ENCODE results near the gene CDAN1. TPM values are rescaled to one million over a fixed set of nuclear protein-coding genes. Genes with fewer than 3 reads are reported as not detected.

Gene CDAN1
- total RNA-seq, 1 donor from 2014 or later, result 15.6 TPM

GRCh38 chr15:42720071-42720470, 16.9 kb downstream of the CDAN1 start:
- intact Hi-C loops (cut with micrococcal nuclease), result no loop called here
- DNase-seq (no peak), ATAC-seq (ENCODE audit: low read depth) (no peak)
- H3K27ac Mint-ChIP-seq, result peak overlapping the region; percentile 21
- TF ChIP-seq CTCF (IDR thresholded peaks at IDR 0.05), result no peak
- H3K9me3 Mint-ChIP-seq, result no peaks in the 10 kb centered on the region
- H3K27me3 Mint-ChIP-seq, result no peaks in the 10 kb centered on the region
- H3K4me3 Mint-ChIP-seq, result no peak overlapping the region
- POLR2A ChIA-PET, result no interaction called here
- H3K4me1 Mint-ChIP-seq, result no peaks in the 10 kb centered on the region
- H3K36me3 Mint-ChIP-seq (ENCODE audit: low read depth), result peaks cover 46% of the 10 kb centered on the region
- CTCF ChIA-PET, result interaction anchor here (1.7 kb wide), 1 partner anchor 9 kb away, joined by 3 read pairs; no protein-coding TSS in a partner anchor

- ChIA-PET CTCF (no interaction called here), POLR2A (interaction anchor here (0.6 kb wide), 1 partner anchor 129 kb away, joined by 3 read pairs; no protein-coding TSS in a partner anchor)
- TF ChIP-seq CTCF (IDR thresholded peaks at IDR 0.05), result no peak
- ATAC-seq (ENCODE audit: low read depth), result no peak
- intact Hi-C loops (cut with micrococcal nuclease), result no loop called here
- DNase-seq, result no peak
- H3K4me3 Mint-ChIP-seq, result no peak overlapping the region
- no peaks in the 10 kb centered on the region for H3K9me3 Mint-ChIP-seq
- no peaks in the 10 kb centered on the region for H3K27me3 Mint-ChIP-seq
- no peak overlapping the region for H3K27ac Mint-ChIP-seq
- peaks cover 36% of the 10 kb centered on the region for H3K36me3 Mint-ChIP-seq (ENCODE audit: low read depth)
- no peaks in the 10 kb centered on the region for H3K4me1 Mint-ChIP-seq
These were observed 17.9 kb downstream of the CDAN1 start for GRCh38 chr15:42719043-42719442.

GRCh38 chr15:42716626-42717025, 20.3 kb downstream of the CDAN1 start:
- ChIA-PET POLR2A (no interaction called here), CTCF (interaction anchor here (1.1 to 1.9 kb wide), 2 partner anchors 12 to 210 kb away, joined by 3 to 6 read pairs; no protein-coding TSS in a partner anchor)
- ATAC-seq (ENCODE audit: low read depth) (no peak), DNase-seq (no peak)
- Mint-ChIP-seq H3K27me3 (no peaks in the 10 kb centered on the region), H3K9me3 (no peaks in the 10 kb centered on the region), H3K27ac (no peak overlapping the region), H3K36me3 (ENCODE audit: low read depth) (peaks cover 19% of the 10 kb centered on the region), H3K4me3 (no peak overlapping the region), H3K4me1 (no peaks in the 10 kb centered on the region)
- intact Hi-C loops (cut with micrococcal nuclease), result no loop called here
- TF ChIP-seq CTCF (IDR thresholded peaks at IDR 0.05), result no peak

- H3K9me3 Mint-ChIP-seq, result no peaks in the 10 kb centered on the region
- H3K27me3 Mint-ChIP-seq, result no peaks in the 10 kb centered on the region
- ChIA-PET CTCF (interaction anchor here (1.9 kb wide), 1 partner anchor 210 kb away, joined by 6 read pairs; no protein-coding TSS in a partner anchor), POLR2A (no interaction called here)
- no peak overlapping the region for H3K4me3 Mint-ChIP-seq
- H3K36me3 Mint-ChIP-seq (ENCODE audit: low read depth), result peaks cover 17% of the 10 kb centered on the region
- TF ChIP-seq CTCF (IDR thresholded peaks at IDR 0.05), result no peak
- intact Hi-C loops (cut with micrococcal nuclease), result no loop called here
- DNase-seq (no peak), ATAC-seq (ENCODE audit: low read depth) (no peak)
- H3K27ac Mint-ChIP-seq, result no peak overlapping the region
- H3K4me1 Mint-ChIP-seq, result no peaks in the 10 kb centered on the region
These were observed 20.8 kb downstream of the CDAN1 start for GRCh38 chr15:42716125-42716524.

- intact Hi-C loops (cut with micrococcal nuclease), result no loop called here
- DNase-seq (no peak), ATAC-seq (ENCODE audit: low read depth) (no peak)
- CTCF ChIA-PET, result interaction anchor here (1.6 kb wide), 1 partner anchor 10 kb away, joined by 5 read pairs; no protein-coding TSS in a partner anchor
- TF ChIP-seq CTCF (IDR thresholded peaks at IDR 0.05), result no peak
- Mint-ChIP-seq H3K27ac (no peak overlapping the region), H3K9me3 (no peaks in the 10 kb centered on the region), H3K36me3 (ENCODE audit: low read depth) (peaks cover 2% of the 10 kb centered on the region), H3K4me1 (no peaks in the 10 kb centered on the region), H3K27me3 (no peaks in the 10 kb centered on the region), H3K4me3 (no peak overlapping the region)
- POLR2A ChIA-PET, result no interaction called here
These were observed 24.3 kb downstream of the CDAN1 start for GRCh38 chr15:42712584-42712983.
